Heart left ventricle (tissue), 16 donors: ENCODE measurements around the gene ADTRP. TPM values are rescaled to one million over a fixed set of nuclear protein-coding genes. Genes with fewer than 3 reads are reported as not detected.
"Not testable (repeated sequence)": the region's sequence is repeated elsewhere in the genome, so short reads cannot be mapped to it uniquely, and the experiment has no call there.

Source experiments
- ATAC-seq, 4 donors: fragments of 200-7000 bp; cut with Tn5 transposase; one replicate each; pipeline ENCODE4 v1.9.1; 2020 to 2022; ENCODE audit warnings: moderate library complexity in 4 of 4, mild to moderate bottlenecking in 3 of 4, moderate number of reproducible peaks in 1 of 4
- DNase-seq, 5 donors: peaks; one replicate each; pipeline ENCODE4 v3.0.0-alpha.2; 2020
- H3K27ac ChIP-seq, 12 donors: fragments of 200-600 bp; sonication (generic) in 4 of 12; one replicate each; pipeline versions ENCODE4 v1.5.0 to v1.8.0; 2016 to 2022; ENCODE audit warnings: mild to moderate bottlenecking in 2 of 12
- H3K27me3 ChIP-seq, 9 donors: fragments of 200-600 bp; sonication (generic) in 2 of 9; one replicate each; pipeline versions ENCODE4 v1.5.1 to v1.8.0; 2016 to 2022; ENCODE audit warnings: mild to moderate bottlenecking in 3 of 9
- H3K36me3 ChIP-seq, 9 donors: fragments of 200-600 bp; sonication (generic) in 2 of 9; one replicate each; pipeline versions ENCODE4 v1.5.0 to v1.8.0; 2018 to 2022; ENCODE audit warnings: mild to moderate bottlenecking in 2 of 9
- H3K4me1 ChIP-seq, 12 donors: fragments of 200-600 bp; sonication (generic) in 4 of 12; one replicate each; pipeline versions ENCODE4 v1.5.0 to v1.8.0; 2016 to 2022; ENCODE audit warnings: mild to moderate bottlenecking in 3 of 12
- H3K4me3 ChIP-seq, 12 donors: fragments of 200-600 bp; sonication (generic) in 4 of 12; one replicate each; pipeline versions ENCODE4 v1.5.0 to v1.8.0; 2017 to 2022; ENCODE audit warnings: mild to moderate bottlenecking in 9 of 12, moderate library complexity in 4 of 12
- H3K9me3 ChIP-seq, 12 donors: fragments of 200-600 bp; sonication (generic) in 4 of 12; one replicate each; pipeline versions ENCODE4 v1.5.0 to v1.8.0; 2016 to 2022; ENCODE audit warnings: mild to moderate bottlenecking in 1 of 12
- POLR2A ChIP-seq, 2 donors: fragments of 450-650 bp; IDR thresholded peaks; one replicate each; pipeline ENCODE4 v1.6.1; 2017; ENCODE audit warnings: antibody characterized with exemption in 2 of 2, mild to moderate bottlenecking in 2 of 2, moderate library complexity in 2 of 2
- WGBS, 4 donors: extraction: QIAGEN DNeasy Blood & Tissue Kit in 2 of 4; methylation state at CpG; one replicate each; pipeline versions ENCODE4 v1.1.5 to v1.1.7; 2013 to 2018; 5-methylcytosine and 5-hydroxymethylcytosine counted together
- intact Hi-C, 10 donors: fragments of 100-400 bp; cut with DNase I; formaldehyde crosslinking; loops; one replicate each; pipeline versions ENCODE4 v1.11.1 to v1.14.2; 2022
- polyA plus RNA-seq, 2 donors: library from polyadenylated mRNA; stranded (reverse); fragments of 200-250 nt; gene quantifications; one replicate each; pipeline ENCODE4 v1.2.3, GENCODE V29; 2013
- total RNA-seq, 9 donors: library from RNA; depleted of rRNA in 2 of 9; stranded (reverse); fragments of >200 nt in 2 of 9; fragmentation: NEBNext Ultra II Directional in 3 of 9; extraction: Animal tissue kit (Norgen Biotek cat#: 25700) in 3 of 9; gene quantifications; one replicate each; pipeline versions ENCODE4 v1.1.0 to v1.2.4, GENCODE V29; 2016 to 2023
- TF ChIP-seq, protein P1 (sequence below), 12 donors: fragments of 200-600 bp; sonication (generic) in 4 of 12; IDR thresholded peaks; one replicate each; pipeline versions ENCODE4 v1.5.0 to v1.8.0; 2018 to 2022; ENCODE audit warnings: antibody characterized with exemption in 12 of 12, mild to moderate bottlenecking in 5 of 12
- donor health status: ischemic (EF 13 %, LVEDD 7.1; RV severe dilation, severe dysfunction).
- donor health status: healthy with polysubstance abuse.
- donor health status: DM: no; HTN: yes; CAD: no.
- donor health status: DM: no; HTN: no; CAD: no.
- donor health status: ischemic (EF 25% LVEDD 6.9; RV normal size, moderate dysfunction).
- donor health status: ischemic (EF 25% LVEDD 5.7; RV mildly dilated, moderate dysfunction).
- donor health status: healthy.
- donor health status: DM: yes; HTN: yes; CAD: no.
- donor health status: ischemic (EF 35%, LVEDD 5.7; RV mildly dilated, moderate dysfunction).
- donor health status: nonischemic (EF 11% LVEDD 7.7; RV severe dilation, severe dysfunction).
- donor health status: DM: yes; HTN: yes; CAD: no.
- donor health status: PGD.
- donor health status: ischemic (EF 29% LVEDD 5.4; RV normal size, mild dysfunction).
- donor health status: nonischemic (EF 23%, LVEDD 6.1; RV moderate dilation, normal function).

The ADTRP gene
- total and polyA plus RNA-seq, 11 donors = 0.26 to 0.85 (median 0.45) TPM; not detected in 7

DNA sequence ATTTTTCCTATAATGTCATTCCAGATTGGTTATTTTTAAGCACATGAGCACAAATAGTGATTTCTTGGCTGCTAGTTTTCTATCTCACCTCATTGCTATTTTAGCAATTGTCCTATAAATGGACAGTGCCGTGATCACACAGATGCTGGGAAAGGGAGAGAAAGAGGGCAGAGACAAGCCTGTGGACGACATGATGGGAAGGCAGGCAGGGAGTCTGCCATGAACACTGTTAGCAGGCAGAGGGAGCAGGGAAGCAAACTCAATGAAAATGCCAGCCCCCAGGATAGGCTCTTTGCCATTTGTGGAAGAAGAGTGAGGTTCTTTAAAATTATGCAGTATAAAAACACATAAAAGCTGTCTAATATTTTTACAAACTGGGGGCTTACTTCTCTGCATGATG, 96.8 kb downstream of the ADTRP start:
- no peak overlapping the region for H3K4me3 ChIP-seq
- TF ChIP-seq, protein P1, sequence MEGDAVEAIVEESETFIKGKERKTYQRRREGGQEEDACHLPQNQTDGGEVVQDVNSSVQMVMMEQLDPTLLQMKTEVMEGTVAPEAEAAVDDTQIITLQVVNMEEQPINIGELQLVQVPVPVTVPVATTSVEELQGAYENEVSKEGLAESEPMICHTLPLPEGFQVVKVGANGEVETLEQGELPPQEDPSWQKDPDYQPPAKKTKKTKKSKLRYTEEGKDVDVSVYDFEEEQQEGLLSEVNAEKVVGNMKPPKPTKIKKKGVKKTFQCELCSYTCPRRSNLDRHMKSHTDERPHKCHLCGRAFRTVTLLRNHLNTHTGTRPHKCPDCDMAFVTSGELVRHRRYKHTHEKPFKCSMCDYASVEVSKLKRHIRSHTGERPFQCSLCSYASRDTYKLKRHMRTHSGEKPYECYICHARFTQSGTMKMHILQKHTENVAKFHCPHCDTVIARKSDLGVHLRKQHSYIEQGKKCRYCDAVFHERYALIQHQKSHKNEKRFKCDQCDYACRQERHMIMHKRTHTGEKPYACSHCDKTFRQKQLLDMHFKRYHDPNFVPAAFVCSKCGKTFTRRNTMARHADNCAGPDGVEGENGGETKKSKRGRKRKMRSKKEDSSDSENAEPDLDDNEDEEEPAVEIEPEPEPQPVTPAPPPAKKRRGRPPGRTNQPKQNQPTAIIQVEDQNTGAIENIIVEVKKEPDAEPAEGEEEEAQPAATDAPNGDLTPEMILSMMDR (IDR thresholded peaks at IDR 0.05) = peak in 2 of 12 donors; percentile 24 to 26
- TF ChIP-seq POLR2A (IDR thresholded peaks at IDR 0.05) = no peak
- no peaks in the 10 kb centered on the region for H3K36me3 ChIP-seq
- 29 to 42% (median 39%) methylated on average over 2 of the region's 2 CpGs for WGBS, 4 donors
- intact Hi-C loops = loop anchor here in 1 of 10 donors (10.0 kb wide), 1 partner anchor 403 kb away; no protein-coding TSS in a partner anchor
- no peaks in the 10 kb centered on the region for H3K27me3 ChIP-seq
- peaks cover 0 to 6% (median 0%) of the 10 kb centered on the region in 12 donors for H3K4me1 ChIP-seq
- H3K27ac ChIP-seq = no peak overlapping the region
- DNase-seq (no peak), ATAC-seq (peak in 1 of 4 donors; percentile 59)
- peaks cover 0 to 15% (median 0%) of the 10 kb centered on the region in 12 donors for H3K9me3 ChIP-seq

DNA sequence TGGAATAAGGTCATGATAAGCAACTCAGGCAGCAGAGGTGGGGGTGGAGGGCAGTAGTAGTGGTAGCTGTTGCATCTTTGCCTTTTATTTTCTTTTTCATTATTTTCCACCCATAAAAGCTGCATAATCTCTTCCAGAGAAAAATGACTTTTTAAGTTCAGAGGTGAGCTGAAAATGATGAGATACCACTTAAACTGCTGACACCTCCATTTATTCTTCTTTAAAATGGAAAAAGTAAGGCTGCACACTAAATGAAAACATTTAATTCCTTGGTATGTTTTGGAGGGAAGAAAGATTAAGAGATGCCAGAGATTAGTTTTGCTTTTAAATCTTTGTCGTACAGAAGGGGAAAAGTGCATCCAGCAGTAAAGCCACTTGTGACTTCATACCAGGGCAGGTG, 97.2 kb downstream of the ADTRP start:
- intact Hi-C loops = loop anchor here in 1 of 10 donors (10.0 kb wide), 1 partner anchor 403 kb away; no protein-coding TSS in a partner anchor
- H3K4me3 ChIP-seq = no peak overlapping the region
- 45 to 58% (median 53%) methylated on average over 1 of the region's 1 CpG for WGBS, 4 donors
- H3K9me3 ChIP-seq = peaks cover 0 to 15% (median 0%) of the 10 kb centered on the region in 12 donors
- peaks cover 0 to 6% (median 0%) of the 10 kb centered on the region in 12 donors for H3K4me1 ChIP-seq
- no peaks in the 10 kb centered on the region for H3K27me3 ChIP-seq
- H3K36me3 ChIP-seq = no peaks in the 10 kb centered on the region
- ATAC-seq = no peak
- no peak for TF ChIP-seq POLR2A (IDR thresholded peaks at IDR 0.05)
- H3K27ac ChIP-seq = no peak overlapping the region
- DNase-seq = no peak

DNA sequence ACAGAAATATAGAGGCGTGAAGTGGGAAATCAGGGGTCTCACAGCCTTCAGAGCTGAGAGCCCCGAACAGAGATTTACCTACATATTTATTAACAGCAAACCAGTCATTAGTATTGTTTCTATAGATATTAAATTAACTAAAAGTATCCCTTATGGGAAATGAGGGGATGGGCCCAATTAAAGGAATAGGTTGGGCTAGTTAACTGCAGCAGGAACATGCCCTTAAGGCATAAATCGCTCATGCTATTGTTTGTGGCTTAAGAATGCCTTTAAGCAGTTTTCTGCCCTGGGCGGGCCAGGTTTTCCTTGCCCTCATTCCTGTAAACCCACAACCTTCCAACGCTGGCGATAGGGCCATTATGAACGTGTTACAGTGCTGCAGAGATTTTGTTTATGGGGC, 98.1 kb downstream of the ADTRP start:
- 91 to 98% (median 96%) methylated on average over 7 of the region's 7 CpGs for WGBS, 4 donors
- not testable (repeated sequence) for DNase-seq, H3K27ac ChIP-seq, H3K4me1 ChIP-seq, H3K4me3 ChIP-seq, ATAC-seq, H3K36me3 ChIP-seq, H3K27me3 ChIP-seq
- intact Hi-C loops = loop anchor here in 1 of 10 donors (10.0 kb wide), 1 partner anchor 404 kb away; no protein-coding TSS in a partner anchor
- H3K9me3 ChIP-seq = peaks cover 0 to 15% (median 0%) of the 10 kb centered on the region in 12 donors

DNA sequence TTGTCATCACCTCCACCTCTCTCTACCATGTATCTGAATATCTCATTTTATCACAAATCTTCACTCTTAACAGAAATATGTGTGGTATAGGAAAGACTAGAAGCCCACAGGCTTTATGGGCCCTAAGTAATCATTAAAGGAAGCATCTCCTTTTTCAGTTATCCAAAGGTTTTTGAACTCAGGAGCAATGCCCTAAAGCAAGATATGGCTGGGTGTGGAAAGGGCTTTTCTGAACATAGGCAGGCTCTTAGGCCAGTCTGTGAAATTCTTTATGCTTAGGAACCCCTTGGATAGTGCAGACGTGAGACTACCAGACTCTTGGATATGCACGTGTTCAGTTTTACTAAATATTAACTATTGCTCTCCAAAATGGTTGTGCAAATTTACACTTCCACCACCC, 99.5 kb downstream of the ADTRP start:
- no peak for TF ChIP-seq POLR2A (IDR thresholded peaks at IDR 0.05)
- TF ChIP-seq, protein P1 (IDR thresholded peaks at IDR 0.05) = no peak
- intact Hi-C loops = no loop called here
- H3K27ac ChIP-seq = no peak overlapping the region
- H3K9me3 ChIP-seq = peaks cover 0 to 15% (median 0%) of the 10 kb centered on the region in 12 donors
- H3K4me1 ChIP-seq = peaks cover 0 to 6% (median 0%) of the 10 kb centered on the region in 12 donors
- WGBS, 4 donors = 69 to 84% (median 78%) methylated on average over 2 of the region's 2 CpGs
- H3K4me3 ChIP-seq = no peak overlapping the region
- H3K27me3 ChIP-seq = no peaks in the 10 kb centered on the region
- DNase-seq = no peak
- no peaks in the 10 kb centered on the region for H3K36me3 ChIP-seq
- ATAC-seq = no peak

DNA sequence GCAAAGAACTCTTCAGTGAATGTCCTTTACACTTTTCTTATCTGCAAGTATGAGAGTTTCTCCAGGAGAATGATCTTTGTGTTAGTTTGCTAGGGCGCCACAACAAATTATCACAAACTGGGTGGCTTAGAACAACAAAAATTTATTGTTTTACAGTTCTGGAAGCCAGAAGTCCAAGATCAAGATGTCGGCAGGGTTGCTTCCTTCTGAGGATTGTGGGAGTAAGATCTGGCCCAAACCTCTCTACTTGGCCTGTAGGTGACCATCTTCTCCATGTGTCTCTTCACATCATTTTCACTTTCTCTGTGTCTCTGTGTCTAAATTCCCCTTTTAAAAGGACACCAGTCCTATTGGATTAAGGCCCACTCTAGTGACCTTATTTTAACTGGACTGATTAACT, 103.0 kb downstream of the ADTRP start:
- H3K9me3 ChIP-seq = peaks cover 0 to 22% (median 1%) of the 10 kb centered on the region in 12 donors
- ATAC-seq (no peak), DNase-seq (no peak)
- WGBS, 4 donors = 74 to 90% (median 83%) methylated on average over 2 of the region's 2 CpGs
- no peaks in the 10 kb centered on the region for H3K4me1 ChIP-seq
- TF ChIP-seq, protein P1 (IDR thresholded peaks at IDR 0.05) = peak in 4 of 12 donors; percentile 15 to 42 (median 36)
- no peak for TF ChIP-seq POLR2A (IDR thresholded peaks at IDR 0.05)
- H3K27me3 ChIP-seq = no peaks in the 10 kb centered on the region
- H3K36me3 ChIP-seq = no peaks in the 10 kb centered on the region
- H3K4me3 ChIP-seq = no peak overlapping the region
- H3K27ac ChIP-seq = no peak overlapping the region
- intact Hi-C loops = no loop called here
